Prostate gland (tissue), 2 donors: ENCODE data around the gene DCPS. TPM values are rescaled to one million over a fixed set of nuclear protein-coding genes. Genes with fewer than 3 reads are reported as not detected.

ENCODE experiments used
- DNase-seq: peaks from one replicate; pipeline ENCODE4 v3.0.0-alpha.2; 2019; ENCODE audit warnings: low spot score
- H3K27ac ChIP-seq, 2 donors: fragments of 200-600 bp; sonication (generic); 2 replicates each; pipeline ENCODE4 v1.5.1; 2017 to 2019
- H3K27me3 ChIP-seq: fragments of 200-600 bp; sonication (generic); replicated peaks from 2 replicates; pipeline ENCODE4 v1.5.1; 2019; ENCODE audit not compliant: insufficient read depth
- H3K36me3 ChIP-seq, 2 donors: fragments of 200-600 bp; sonication (generic); 1 replicate in 1 of 2; 2 replicates in 1 of 2; pipeline versions ENCODE4 v1.5.1 to v1.8.1; 2017 to 2019
- H3K4me1 ChIP-seq: fragments of 200-600 bp; sonication (generic); replicated peaks from 2 replicates; pipeline ENCODE4 v1.5.1; 2019
- H3K4me3 ChIP-seq, 2 donors: fragments of 200-600 bp; sonication (generic); 2 replicates each; pipeline ENCODE4 v1.5.1; 2017 to 2019
- H3K9me3 ChIP-seq: fragments of 200-600 bp; sonication (generic); 2 replicates; pipeline ENCODE4 v1.5.1; 2017
- POLR2A ChIP-seq: fragments of 450-650 bp; IDR thresholded peaks from one replicate; pipeline ENCODE4 v1.6.1; 2016; ENCODE audit warnings: antibody characterized with exemption, mild to moderate bottlenecking
- POLR2AphosphoS5 ChIP-seq: sonication (generic); formaldehyde crosslinking; IDR thresholded peaks from one replicate; pipeline ENCODE4 v1.6.1; 2017; ENCODE audit warnings: antibody characterized with exemption
- WGBS: methylation state at CpG from one replicate; pipeline ENCODE4 v1.1.5; 2018; 5-methylcytosine and 5-hydroxymethylcytosine counted together
- intact Hi-C: fragments of 100-400 bp; cut with DNase I; formaldehyde crosslinking; loops from one replicate; pipeline ENCODE4 v1.14.2; 2022
- total RNA-seq, 2 donors: library from RNA; depleted of rRNA; stranded (reverse); fragments of >200 nt; gene quantifications; one replicate each; pipeline ENCODE4 v1.1.0, GENCODE V29; 2016
- TF ChIP-seq, protein P1 (sequence below), 4 experiments: fragments of 200-600 bp in 2 of 4; fragments of 450-650 bp in 2 of 4; sonication (generic) in 2 of 4; IDR thresholded peaks; 1 replicate in 3 of 4; 2 replicates in 1 of 4; pipeline ENCODE4 v1.5.1; 2016 to 2019; ENCODE audit warnings: antibody characterized with exemption in 4 of 4, mild to moderate bottlenecking in 2 of 4, moderate library complexity in 2 of 4

Gene DCPS
- total RNA-seq, 2 donors from 2014 or later: 12.6 to 17.5 TPM

- Histone ChIP-seq H3K9me3 (no peaks in the 10 kb centered on the region), H3K4me1 (no peaks in the 10 kb centered on the region), H3K27ac (peak overlapping the region; percentile 81 to 91), H3K4me3 (peak overlapping the region; percentile 77 to 95), H3K27me3 (no peaks in the 10 kb centered on the region), H3K36me3 (peaks cover 3 to 20% of the 10 kb centered on the region in 2 donors)
- DNase-seq: no peak
- WGBS: under 1% methylated on average over 23 of the region's 23 CpGs
- intact Hi-C loops: no loop called here
- TF ChIP-seq, protein P1, sequence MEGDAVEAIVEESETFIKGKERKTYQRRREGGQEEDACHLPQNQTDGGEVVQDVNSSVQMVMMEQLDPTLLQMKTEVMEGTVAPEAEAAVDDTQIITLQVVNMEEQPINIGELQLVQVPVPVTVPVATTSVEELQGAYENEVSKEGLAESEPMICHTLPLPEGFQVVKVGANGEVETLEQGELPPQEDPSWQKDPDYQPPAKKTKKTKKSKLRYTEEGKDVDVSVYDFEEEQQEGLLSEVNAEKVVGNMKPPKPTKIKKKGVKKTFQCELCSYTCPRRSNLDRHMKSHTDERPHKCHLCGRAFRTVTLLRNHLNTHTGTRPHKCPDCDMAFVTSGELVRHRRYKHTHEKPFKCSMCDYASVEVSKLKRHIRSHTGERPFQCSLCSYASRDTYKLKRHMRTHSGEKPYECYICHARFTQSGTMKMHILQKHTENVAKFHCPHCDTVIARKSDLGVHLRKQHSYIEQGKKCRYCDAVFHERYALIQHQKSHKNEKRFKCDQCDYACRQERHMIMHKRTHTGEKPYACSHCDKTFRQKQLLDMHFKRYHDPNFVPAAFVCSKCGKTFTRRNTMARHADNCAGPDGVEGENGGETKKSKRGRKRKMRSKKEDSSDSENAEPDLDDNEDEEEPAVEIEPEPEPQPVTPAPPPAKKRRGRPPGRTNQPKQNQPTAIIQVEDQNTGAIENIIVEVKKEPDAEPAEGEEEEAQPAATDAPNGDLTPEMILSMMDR (IDR thresholded peaks at IDR 0.05): no peak
- TF ChIP-seq POLR2AphosphoS5: no peak
Measured at GRCh38 chr11:126268361-126268707, 35.5 kb upstream of the DCPS start.

GRCh38 chr11:126268708-126269579 is 34.9 kb upstream of the DCPS start, which contains the start of the genes FOXRED1 and SRPRA:
TSS of gene FOXRED1 (plus strand) at chr11:126269154. CDS start at chr11:126269207, 53 bp downstream.
TSS of gene SRPRA (minus strand) at chr11:126268895. CDS start at chr11:126268804, 91 bp downstream.
- peaks cover 3 to 15% of the 10 kb centered on the region in 2 donors for H3K36me3 ChIP-seq
- DNase-seq: peak; percentile 100
- peak within 1 kb of the TSS; percentile 81 to 91 for H3K27ac ChIP-seq
- under 1% methylated on average over 63 of the region's 64 CpGs for WGBS
- no peaks in the 10 kb centered on the region for H3K4me1 ChIP-seq
- H3K4me3 ChIP-seq: peak within 1 kb of the TSS; percentile 77 to 95
- TF ChIP-seq POLR2A (peak; percentile 64), POLR2AphosphoS5 (peak; percentile 99)
- TF ChIP-seq, protein P1 (IDR thresholded peaks at IDR 0.05): peak in 2 of 4 experiments; percentile 8 to 25
- intact Hi-C loops: no loop called here
- no peaks in the 10 kb centered on the region for H3K27me3 ChIP-seq
- no peaks in the 10 kb centered on the region for H3K9me3 ChIP-seq

DNA sequence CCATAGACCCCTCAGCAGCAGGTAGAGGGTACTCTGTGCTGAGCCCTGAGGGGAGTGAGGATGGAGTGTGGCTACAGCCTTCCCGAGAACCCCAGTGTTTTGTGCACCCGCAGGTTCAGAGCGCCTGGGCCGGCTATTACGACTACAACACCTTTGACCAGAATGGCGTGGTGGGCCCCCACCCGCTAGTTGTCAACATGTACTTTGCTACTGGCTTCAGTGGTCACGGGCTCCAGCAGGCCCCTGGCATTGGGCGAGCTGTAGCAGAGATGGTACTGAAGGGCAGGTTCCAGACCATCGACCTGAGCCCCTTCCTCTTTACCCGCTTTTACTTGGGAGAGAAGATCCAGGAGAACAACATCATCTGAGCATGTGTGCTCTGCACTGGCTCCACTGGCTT is 26.5 kb upstream of the DCPS start:
- WGBS: 95% methylated on average over 11 of the region's 11 CpGs
- Histone ChIP-seq H3K27ac (no peak overlapping the region), H3K4me3 (no peak overlapping the region), H3K27me3 (no peaks in the 10 kb centered on the region), H3K9me3 (no peaks in the 10 kb centered on the region), H3K4me1 (no peaks in the 10 kb centered on the region), H3K36me3 (no peaks in the 10 kb centered on the region)
- TF ChIP-seq POLR2AphosphoS5 (no peak), POLR2A (no peak)
- TF ChIP-seq, protein P1 (IDR thresholded peaks at IDR 0.05): no peak
- intact Hi-C loops: no loop called here
- DNase-seq: no peak

- intact Hi-C loops: no loop called here
- no peak for DNase-seq
- Histone ChIP-seq H3K36me3 (no peaks in the 10 kb centered on the region), H3K27me3 (no peaks in the 10 kb centered on the region), H3K9me3 (no peaks in the 10 kb centered on the region), H3K4me1 (no peaks in the 10 kb centered on the region), H3K4me3 (no peak overlapping the region), H3K27ac (no peak overlapping the region)
- TF ChIP-seq, protein P1 (IDR thresholded peaks at IDR 0.05): no peak
- no peak for TF ChIP-seq POLR2A
- no peak for TF ChIP-seq POLR2AphosphoS5
- 92% methylated on average over 4 of the region's 4 CpGs for WGBS
Measured at GRCh38 chr11:126277780-126278179, 26.1 kb upstream of the DCPS start.

- no peak overlapping the region for H3K4me3 ChIP-seq
- no peaks in the 10 kb centered on the region for H3K27me3 ChIP-seq
- DNase-seq: no peak
- WGBS: 74% methylated on average over 8 of the region's 8 CpGs
- H3K36me3 ChIP-seq: no peaks in the 10 kb centered on the region
- no peaks in the 10 kb centered on the region for H3K9me3 ChIP-seq
- TF ChIP-seq, protein P1 (IDR thresholded peaks at IDR 0.05): no peak
- TF ChIP-seq POLR2AphosphoS5: no peak
- no peak for TF ChIP-seq POLR2A
- intact Hi-C loops: no loop called here
- H3K4me1 ChIP-seq: no peaks in the 10 kb centered on the region
- no peak overlapping the region for H3K27ac ChIP-seq
Measured at GRCh38 chr11:126279191-126279590, 24.7 kb upstream of the DCPS start.
